ENCODE data around the gene MPLKIP.
"Not testable (repeated sequence)": the region's sequence is repeated elsewhere in the genome, so short reads cannot be mapped to it uniquely, and the experiment has no call there.

Gene MPLKIP

DNA sequence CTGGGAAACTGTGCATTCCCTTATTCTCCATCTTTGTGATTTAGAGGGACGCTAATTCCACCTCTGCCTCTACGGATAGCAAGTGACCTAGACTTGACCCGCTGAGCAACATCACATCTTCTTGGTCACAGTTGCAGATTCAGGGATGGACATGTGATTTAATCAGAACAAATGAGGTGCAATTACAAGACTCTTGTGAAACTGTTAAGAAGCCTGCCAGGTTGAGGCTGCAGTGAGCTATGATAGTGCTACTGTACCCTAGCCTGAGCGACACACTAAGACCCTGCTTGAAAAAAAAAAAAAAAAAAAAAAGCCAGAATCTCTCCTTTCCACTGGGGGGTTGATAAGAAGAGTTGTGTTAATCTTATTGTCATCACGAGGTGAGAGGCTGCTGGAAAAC, 14.4 kb downstream of the MPLKIP start:
- Histone ChIP-seq H3K27ac (ENCODE audit: poor library complexity, severe bottlenecking) (no peak overlapping the region), H3K9me3 (ENCODE audit: severe bottlenecking) (no peaks in the 10 kb centered on the region), H3K27me3 (ENCODE audit: insufficient read depth, poor library complexity, severe bottlenecking) (no peaks in the 10 kb centered on the region), H3K4me1 (ENCODE audit: insufficient read depth, poor library complexity, severe bottlenecking) (peaks cover 8% of the 10 kb centered on the region), H3K36me3 (ENCODE audit: low read depth) (no peaks in the 10 kb centered on the region), H3K4me3 (ENCODE audit: severe bottlenecking) (no peak overlapping the region)
- TF ChIP-seq, protein P1, sequence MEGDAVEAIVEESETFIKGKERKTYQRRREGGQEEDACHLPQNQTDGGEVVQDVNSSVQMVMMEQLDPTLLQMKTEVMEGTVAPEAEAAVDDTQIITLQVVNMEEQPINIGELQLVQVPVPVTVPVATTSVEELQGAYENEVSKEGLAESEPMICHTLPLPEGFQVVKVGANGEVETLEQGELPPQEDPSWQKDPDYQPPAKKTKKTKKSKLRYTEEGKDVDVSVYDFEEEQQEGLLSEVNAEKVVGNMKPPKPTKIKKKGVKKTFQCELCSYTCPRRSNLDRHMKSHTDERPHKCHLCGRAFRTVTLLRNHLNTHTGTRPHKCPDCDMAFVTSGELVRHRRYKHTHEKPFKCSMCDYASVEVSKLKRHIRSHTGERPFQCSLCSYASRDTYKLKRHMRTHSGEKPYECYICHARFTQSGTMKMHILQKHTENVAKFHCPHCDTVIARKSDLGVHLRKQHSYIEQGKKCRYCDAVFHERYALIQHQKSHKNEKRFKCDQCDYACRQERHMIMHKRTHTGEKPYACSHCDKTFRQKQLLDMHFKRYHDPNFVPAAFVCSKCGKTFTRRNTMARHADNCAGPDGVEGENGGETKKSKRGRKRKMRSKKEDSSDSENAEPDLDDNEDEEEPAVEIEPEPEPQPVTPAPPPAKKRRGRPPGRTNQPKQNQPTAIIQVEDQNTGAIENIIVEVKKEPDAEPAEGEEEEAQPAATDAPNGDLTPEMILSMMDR (IDR thresholded peaks at IDR 0.05; ENCODE audit: poor library complexity, severe bottlenecking) = no peak
- ATAC-seq (ENCODE audit: low read depth) = no peak
- DNase-seq (ENCODE audit: low spot score) = no peak

DNA sequence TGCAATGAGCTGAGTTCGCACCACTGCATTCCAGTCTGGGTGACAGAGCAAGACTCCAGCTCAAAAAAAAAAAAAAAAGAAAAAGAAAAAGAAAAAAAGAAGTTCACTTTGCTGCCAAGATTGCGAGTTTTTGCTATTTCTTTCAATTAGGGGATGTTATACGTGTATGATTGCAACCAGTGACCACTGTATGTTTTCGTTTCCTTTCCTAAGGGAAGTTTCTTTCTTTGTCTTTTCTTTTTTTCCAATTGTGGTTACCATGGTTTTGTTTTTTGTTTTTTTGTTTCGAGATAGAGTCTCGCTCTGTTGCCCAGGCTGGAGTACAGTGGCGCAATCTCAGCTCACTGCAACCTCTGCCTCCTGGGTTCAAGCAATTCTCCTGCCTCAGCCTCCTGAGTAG, 16.2 kb downstream of the MPLKIP start:
- not testable (repeated sequence) for H3K4me1 ChIP-seq (ENCODE audit: insufficient read depth, poor library complexity, severe bottlenecking); H3K4me3 ChIP-seq (ENCODE audit: severe bottlenecking); H3K9me3 ChIP-seq (ENCODE audit: severe bottlenecking); DNase-seq (ENCODE audit: low spot score); H3K27me3 ChIP-seq (ENCODE audit: insufficient read depth, poor library complexity, severe bottlenecking); ATAC-seq (ENCODE audit: low read depth); H3K36me3 ChIP-seq (ENCODE audit: low read depth)
- peak overlapping the region; percentile 62 for H3K27ac ChIP-seq (ENCODE audit: poor library complexity, severe bottlenecking)

DNA sequence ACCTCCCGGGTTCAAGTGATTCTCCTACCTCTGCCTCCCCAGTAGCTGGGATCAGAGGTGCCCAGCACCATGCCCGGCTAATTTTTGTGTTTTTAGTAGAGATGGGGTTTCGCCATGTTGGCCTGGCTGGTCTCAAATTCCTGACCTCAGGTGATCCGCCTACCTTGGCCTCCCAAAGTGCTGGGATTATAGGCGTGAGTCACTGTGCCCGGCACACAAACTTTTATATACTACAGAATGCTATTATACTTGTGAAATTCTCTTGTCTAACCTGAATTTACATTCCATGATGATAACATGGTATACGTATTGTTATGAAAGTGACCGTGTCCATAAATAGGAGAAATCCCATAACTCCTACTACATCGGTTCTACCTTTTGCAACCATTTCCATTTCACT, 17.2 kb downstream of the MPLKIP start:
- not testable (repeated sequence) for H3K4me3 ChIP-seq (ENCODE audit: severe bottlenecking); H3K9me3 ChIP-seq (ENCODE audit: severe bottlenecking); H3K27me3 ChIP-seq (ENCODE audit: insufficient read depth, poor library complexity, severe bottlenecking); H3K4me1 ChIP-seq (ENCODE audit: insufficient read depth, poor library complexity, severe bottlenecking); H3K36me3 ChIP-seq (ENCODE audit: low read depth)
- H3K27ac ChIP-seq (ENCODE audit: poor library complexity, severe bottlenecking) = peak overlapping the region; percentile 62
- ATAC-seq (ENCODE audit: low read depth) = peak; percentile 92
- peak; percentile 74 for DNase-seq (ENCODE audit: low spot score)

DNA sequence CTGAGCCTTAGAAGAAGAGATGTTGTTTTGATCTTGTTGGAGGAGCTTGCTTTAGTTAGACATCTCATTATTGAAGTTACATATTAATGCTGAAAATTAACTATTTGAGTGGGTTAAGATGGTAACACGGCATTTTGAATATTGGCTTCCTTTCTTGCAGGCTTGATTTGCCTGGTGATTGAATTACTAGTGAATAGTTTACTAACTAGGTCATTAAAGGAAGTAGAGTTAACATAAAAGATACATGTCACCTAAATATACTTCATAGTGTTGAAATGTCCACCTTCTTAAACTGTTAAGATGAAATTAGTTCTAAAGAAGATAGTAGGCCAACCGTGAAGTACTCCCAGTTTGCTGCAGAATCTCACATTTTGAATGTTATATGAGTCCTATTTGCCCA, 18.5 kb downstream of the MPLKIP start:
- H3K27ac ChIP-seq (ENCODE audit: poor library complexity, severe bottlenecking) = no peak overlapping the region
- no peak for DNase-seq (ENCODE audit: low spot score)
- TF ChIP-seq, protein P1 (IDR thresholded peaks at IDR 0.05; ENCODE audit: poor library complexity, severe bottlenecking) = no peak
- no peaks in the 10 kb centered on the region for H3K36me3 ChIP-seq (ENCODE audit: low read depth)
- H3K4me3 ChIP-seq (ENCODE audit: severe bottlenecking) = no peak overlapping the region
- peaks cover 8% of the 10 kb centered on the region for H3K4me1 ChIP-seq (ENCODE audit: insufficient read depth, poor library complexity, severe bottlenecking)
- H3K27me3 ChIP-seq (ENCODE audit: insufficient read depth, poor library complexity, severe bottlenecking) = no peaks in the 10 kb centered on the region
- no peaks in the 10 kb centered on the region for H3K9me3 ChIP-seq (ENCODE audit: severe bottlenecking)
- no peak for ATAC-seq (ENCODE audit: low read depth)

DNA sequence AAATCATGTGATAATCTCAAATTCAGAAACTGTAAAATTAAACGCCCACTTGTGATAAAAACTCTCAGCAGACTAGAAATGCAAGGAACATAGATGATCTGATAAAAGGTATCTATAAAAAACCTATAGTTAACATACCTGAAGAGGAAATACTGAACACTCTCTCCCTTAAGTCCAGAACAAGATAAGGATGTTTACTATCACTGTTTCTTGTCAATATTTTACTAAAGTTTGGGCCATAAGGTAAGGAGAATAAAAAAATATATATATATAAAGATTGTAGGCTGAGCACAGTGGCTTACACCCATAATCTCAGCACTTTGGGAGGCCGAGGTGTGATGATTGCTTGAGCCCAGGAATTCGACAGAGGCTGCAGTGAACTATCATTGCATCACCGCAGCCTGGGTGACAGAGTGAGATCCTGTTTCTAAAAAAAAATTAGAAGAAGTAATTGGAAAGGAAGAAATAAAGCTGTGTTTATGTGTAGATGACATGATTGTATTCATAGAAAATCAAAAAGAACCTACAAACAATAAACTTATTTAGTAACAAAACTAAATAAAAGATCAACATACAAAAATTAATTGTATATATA, 28.4 kb downstream of the MPLKIP start:
- no peak for DNase-seq (ENCODE audit: low spot score)
- Histone ChIP-seq H3K4me3 (ENCODE audit: severe bottlenecking) (no peak overlapping the region), H3K9me3 (ENCODE audit: severe bottlenecking) (no peaks in the 10 kb centered on the region)

DNA sequence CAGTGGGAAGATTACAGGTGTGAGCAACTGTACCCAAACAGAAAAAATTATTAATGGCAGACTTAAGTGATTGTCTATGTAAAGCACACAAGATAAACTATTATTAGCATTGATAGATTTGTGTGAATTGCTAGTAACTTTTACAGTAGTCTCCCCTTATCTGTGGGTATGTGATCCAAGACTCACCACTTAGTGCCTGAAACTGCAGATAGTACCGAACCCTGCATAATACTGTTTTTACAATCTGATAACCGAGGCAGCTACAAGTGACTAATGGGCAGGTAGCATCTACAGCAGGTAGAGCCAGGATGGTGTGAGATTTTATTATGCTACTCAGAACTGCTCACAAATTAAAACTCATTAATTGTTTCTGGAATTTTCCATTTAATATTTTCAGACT, 31.5 kb downstream of the MPLKIP start:
- no peaks in the 10 kb centered on the region for H3K4me1 ChIP-seq (ENCODE audit: insufficient read depth, poor library complexity, severe bottlenecking)
- ATAC-seq (ENCODE audit: low read depth) (no peak), DNase-seq (ENCODE audit: low spot score) (no peak)
- peaks cover 5% of the 10 kb centered on the region; the same call in 1 of the 2 replicates for H3K36me3 ChIP-seq (ENCODE audit: low read depth)
- H3K9me3 ChIP-seq (ENCODE audit: severe bottlenecking) = no peaks in the 10 kb centered on the region
- no peaks in the 10 kb centered on the region for H3K27me3 ChIP-seq (ENCODE audit: insufficient read depth, poor library complexity, severe bottlenecking)
- TF ChIP-seq, protein P1 (IDR thresholded peaks at IDR 0.05; ENCODE audit: poor library complexity, severe bottlenecking) = no peak
- H3K27ac ChIP-seq (ENCODE audit: poor library complexity, severe bottlenecking) = no peak overlapping the region
- no peak overlapping the region for H3K4me3 ChIP-seq (ENCODE audit: severe bottlenecking)

More for the DNA sequence above, 28.4 kb downstream of the MPLKIP start:
- peaks cover 5% of the 10 kb centered on the region; the same call in 1 of the 2 replicates for H3K36me3 ChIP-seq (ENCODE audit: low read depth)
- no peaks in the 10 kb centered on the region for H3K27me3 ChIP-seq (ENCODE audit: insufficient read depth, poor library complexity, severe bottlenecking)
- H3K27ac ChIP-seq (ENCODE audit: poor library complexity, severe bottlenecking) = no peak overlapping the region
- H3K4me1 ChIP-seq (ENCODE audit: insufficient read depth, poor library complexity, severe bottlenecking) = no peaks in the 10 kb centered on the region
- TF ChIP-seq, protein P1 (IDR thresholded peaks at IDR 0.05; ENCODE audit: poor library complexity, severe bottlenecking) = no peak
- no peak for ATAC-seq (ENCODE audit: low read depth)
